Measurements from ENCODE around the gene SMARCA1.

Gene SMARCA1

GRCh38 chrX:129530410-129530809 lies 7.1 kb upstream of the SMARCA1 start:
- no peak overlapping the region for H3K4me3 ChIP-seq (ENCODE audit: extremely low read depth, insufficient read depth, low read length, poor library complexity, severe bottlenecking)

GRCh38 chrX:129529685-129530281 lies 6.5 kb upstream of the SMARCA1 start:
- no peaks in the 10 kb centered on the region for H3K9me3 ChIP-seq (ENCODE audit: control insufficient read depth, low read length)
- H3K36me3 ChIP-seq (ENCODE audit: control insufficient read depth, insufficient read depth, low read length) = no peaks in the 10 kb centered on the region
- no peak overlapping the region for H3K27ac ChIP-seq (ENCODE audit: low read depth, low read length, severe bottlenecking)
- H3K4me3 ChIP-seq (ENCODE audit: extremely low read depth, insufficient read depth, low read length, poor library complexity, severe bottlenecking) = no peak overlapping the region
- WGBS, 2 experiments (ENCODE audit: insufficient coverage in 2 of 2) = 60 to 83% methylated on average over 1 to 2 of the region's 4 CpGs
- no peaks in the 10 kb centered on the region for H3K4me1 ChIP-seq (ENCODE audit: control insufficient read depth, insufficient read depth, low read length, poor library complexity, severe bottlenecking)

More at GRCh38 chrX:129530410-129530809, 7.1 kb upstream of the SMARCA1 start:
- H3K9me3 ChIP-seq (ENCODE audit: control insufficient read depth, low read length) = no peaks in the 10 kb centered on the region
- 100% methylated on average over 3 of the region's 5 CpGs; no CpG with 5 or more reads in 1 of the 2 experiments for WGBS, 2 experiments (ENCODE audit: insufficient coverage in 2 of 2)
- no peaks in the 10 kb centered on the region for H3K4me1 ChIP-seq (ENCODE audit: control insufficient read depth, insufficient read depth, low read length, poor library complexity, severe bottlenecking)
- H3K27ac ChIP-seq (ENCODE audit: low read depth, low read length, severe bottlenecking) = no peak overlapping the region
- H3K36me3 ChIP-seq (ENCODE audit: control insufficient read depth, insufficient read depth, low read length) = no peaks in the 10 kb centered on the region

- no peaks in the 10 kb centered on the region for H3K36me3 ChIP-seq (ENCODE audit: control insufficient read depth, insufficient read depth, low read length)
Measured at GRCh38 chrX:129525896-129526295, 2.6 kb upstream of the SMARCA1 start.

DNA sequence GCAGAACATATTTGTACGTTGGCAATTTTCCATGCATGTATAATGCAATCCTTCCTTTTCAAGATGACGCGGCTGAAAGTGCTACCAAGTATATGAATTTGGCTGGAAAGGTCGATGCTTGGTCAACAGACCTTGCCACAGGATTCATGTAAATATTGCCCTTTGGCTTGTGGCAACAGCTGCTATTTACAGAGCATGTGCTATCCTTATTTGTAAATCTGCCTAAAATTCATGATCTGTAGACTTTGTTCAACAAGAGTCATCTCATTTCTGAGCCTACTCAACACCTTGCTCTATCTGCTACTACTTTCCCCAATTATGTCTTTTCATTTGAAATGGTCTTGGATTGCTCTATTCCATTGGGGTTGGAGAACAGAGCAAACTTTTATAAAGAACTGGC lies 1.9 kb upstream of the SMARCA1 start:
- Histone ChIP-seq H3K4me1 (ENCODE audit: control insufficient read depth, insufficient read depth, low read length, poor library complexity, severe bottlenecking) (no peaks in the 10 kb centered on the region), H3K36me3 (ENCODE audit: control insufficient read depth, insufficient read depth, low read length) (no peaks in the 10 kb centered on the region), H3K27ac (ENCODE audit: low read depth, low read length, severe bottlenecking) (no peak overlapping the region), H3K9me3 (ENCODE audit: control insufficient read depth, low read length) (no peaks in the 10 kb centered on the region), H3K4me3 (ENCODE audit: extremely low read depth, insufficient read depth, low read length, poor library complexity, severe bottlenecking) (no peak overlapping the region)
- 80 to 83% methylated on average over 1 of the region's 4 CpGs for WGBS, 2 experiments (ENCODE audit: insufficient coverage in 2 of 2)

More at GRCh38 chrX:129525896-129526295, 2.6 kb upstream of the SMARCA1 start:
- Histone ChIP-seq H3K9me3 (ENCODE audit: control insufficient read depth, low read length) (no peaks in the 10 kb centered on the region), H3K4me1 (ENCODE audit: control insufficient read depth, insufficient read depth, low read length, poor library complexity, severe bottlenecking) (no peaks in the 10 kb centered on the region), H3K27ac (ENCODE audit: low read depth, low read length, severe bottlenecking) (no peak overlapping the region), H3K4me3 (ENCODE audit: extremely low read depth, insufficient read depth, low read length, poor library complexity, severe bottlenecking) (no peak overlapping the region)
- WGBS, 2 experiments (ENCODE audit: insufficient coverage in 2 of 2) = 100% methylated on average over 1 of the region's 3 CpGs; no CpG with 5 or more reads in 1 of the 2 experiments

DNA sequence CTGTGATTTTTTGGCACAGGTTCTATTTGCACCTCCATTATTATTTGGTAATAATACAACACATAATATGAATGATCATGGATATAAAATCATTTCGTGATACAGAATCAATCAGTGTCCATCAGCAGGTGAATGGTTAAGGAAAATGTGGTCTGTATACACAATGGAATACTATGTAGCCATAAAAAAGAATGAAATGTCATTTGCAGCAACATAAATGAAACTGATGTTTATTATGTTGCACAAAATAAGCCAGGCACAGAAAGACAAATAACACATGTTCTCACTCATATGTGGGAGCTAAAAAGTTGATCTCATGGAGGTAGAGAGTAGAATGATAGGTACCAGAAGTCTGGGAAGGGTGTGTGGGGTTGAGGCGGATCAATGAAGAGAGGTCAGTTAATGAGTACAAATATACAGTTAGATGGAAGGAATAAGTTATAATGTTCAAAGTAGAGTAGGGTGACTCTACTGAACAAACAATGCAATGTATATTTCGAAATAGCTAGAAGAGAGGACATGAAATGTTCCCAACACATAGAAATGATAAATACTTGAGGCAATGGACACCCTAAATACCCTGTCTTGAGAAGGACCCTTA lies 1.1 kb upstream of the SMARCA1 start:
- no peaks in the 10 kb centered on the region for H3K9me3 ChIP-seq (ENCODE audit: control insufficient read depth, low read length)
- H3K27ac ChIP-seq (ENCODE audit: low read depth, low read length, severe bottlenecking) = no peak overlapping the region
- H3K36me3 ChIP-seq (ENCODE audit: control insufficient read depth, insufficient read depth, low read length) = no peaks in the 10 kb centered on the region
- H3K4me3 ChIP-seq (ENCODE audit: extremely low read depth, insufficient read depth, low read length, poor library complexity, severe bottlenecking) = peak overlapping the region; percentile 67
- H3K4me1 ChIP-seq (ENCODE audit: control insufficient read depth, insufficient read depth, low read length, poor library complexity, severe bottlenecking) = no peaks in the 10 kb centered on the region
- WGBS, 2 experiments (ENCODE audit: insufficient coverage in 2 of 2) = 100% methylated on average over 1 of the region's 3 CpGs

DNA sequence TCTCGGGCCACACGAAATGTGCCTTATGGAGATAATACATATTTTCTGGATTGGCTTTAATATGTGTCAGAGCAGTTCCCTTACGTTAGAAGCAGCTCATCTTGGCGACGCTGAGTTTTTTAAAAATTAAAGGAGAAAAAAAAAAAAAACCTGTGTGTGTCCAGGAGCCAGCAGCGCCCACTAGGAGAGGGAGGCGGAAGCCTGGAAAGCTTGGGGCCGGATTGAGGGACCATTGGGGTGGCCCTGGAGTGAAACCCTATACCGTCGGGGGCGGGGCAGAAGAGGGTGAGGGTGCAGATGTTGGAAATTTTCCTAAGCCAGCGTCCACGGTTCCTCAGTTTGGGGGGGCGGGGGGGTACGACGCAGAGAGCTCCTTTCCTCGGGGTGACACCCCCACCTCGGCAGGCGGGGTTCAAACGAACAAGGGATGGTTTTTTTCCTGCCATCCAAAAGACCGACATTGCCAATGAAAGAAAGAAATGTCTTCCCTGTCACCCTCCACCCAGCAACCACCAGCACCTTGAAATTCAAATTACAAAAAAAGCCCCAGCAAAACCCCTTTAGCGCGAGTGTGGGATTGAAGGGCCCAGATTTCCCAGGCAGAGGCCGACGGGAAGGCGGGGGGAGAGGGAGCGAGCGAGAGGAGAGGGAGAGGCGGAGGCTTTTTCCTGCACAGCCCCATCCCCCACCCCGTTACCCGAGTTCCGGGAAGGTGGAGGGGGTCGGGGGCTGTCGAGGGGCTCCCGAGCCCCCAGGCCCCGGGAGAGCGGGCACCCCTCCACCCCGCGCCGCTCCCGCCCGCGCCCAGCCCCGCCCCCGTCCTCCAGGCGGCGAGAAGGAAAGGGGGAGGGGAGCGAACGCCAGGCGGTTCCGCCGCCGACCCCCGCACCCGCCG lies 859 bp downstream of the SMARCA1 start:
- Histone ChIP-seq H3K4me1 (ENCODE audit: control insufficient read depth, insufficient read depth, low read length, poor library complexity, severe bottlenecking) (no peaks in the 10 kb centered on the region), H3K4me3 (ENCODE audit: extremely low read depth, insufficient read depth, low read length, poor library complexity, severe bottlenecking) (peak overlapping the region; percentile 67), H3K27ac (ENCODE audit: low read depth, low read length, severe bottlenecking) (peak overlapping the region; percentile 90), H3K9me3 (ENCODE audit: control insufficient read depth, low read length) (no peaks in the 10 kb centered on the region), H3K36me3 (ENCODE audit: control insufficient read depth, insufficient read depth, low read length) (no peaks in the 10 kb centered on the region)
- 0 to 2% methylated on average over 13 of the region's 56 CpGs for WGBS, 2 experiments (ENCODE audit: insufficient coverage in 2 of 2)

DNA sequence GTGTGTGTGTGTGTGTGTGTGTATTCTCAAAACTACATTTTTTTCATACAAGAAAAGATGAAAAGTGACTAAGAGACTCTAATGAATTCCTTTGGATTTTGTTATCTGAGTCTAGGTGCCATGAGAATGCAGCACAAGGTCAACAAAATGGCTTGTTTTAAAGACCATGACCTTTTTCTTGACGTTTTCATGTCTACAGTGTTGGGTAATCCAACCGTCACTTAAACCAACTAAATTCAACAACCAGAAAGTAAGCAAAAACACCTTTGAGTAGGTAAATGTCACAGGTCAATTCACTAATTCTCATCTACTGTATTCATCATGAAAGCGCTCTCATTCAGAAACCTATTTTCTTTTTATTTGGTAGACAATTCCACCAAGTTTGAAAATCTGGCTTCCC lies 3.1 kb downstream of the SMARCA1 start:
- WGBS, 2 experiments (ENCODE audit: insufficient coverage in 2 of 2) = 60% methylated on average over 1 of the region's 3 CpGs; no CpG with 5 or more reads in 1 of the 2 experiments
- Histone ChIP-seq H3K4me1 (ENCODE audit: control insufficient read depth, insufficient read depth, low read length, poor library complexity, severe bottlenecking) (no peaks in the 10 kb centered on the region), H3K9me3 (ENCODE audit: control insufficient read depth, low read length) (no peaks in the 10 kb centered on the region), H3K4me3 (ENCODE audit: extremely low read depth, insufficient read depth, low read length, poor library complexity, severe bottlenecking) (no peak overlapping the region), H3K27ac (ENCODE audit: low read depth, low read length, severe bottlenecking) (no peak overlapping the region), H3K36me3 (ENCODE audit: control insufficient read depth, insufficient read depth, low read length) (peaks cover 11% of the 10 kb centered on the region)

- Histone ChIP-seq H3K36me3 (ENCODE audit: control insufficient read depth, insufficient read depth, low read length) (peaks cover 33% of the 10 kb centered on the region), H3K27ac (ENCODE audit: low read depth, low read length, severe bottlenecking) (no peak overlapping the region), H3K4me3 (ENCODE audit: extremely low read depth, insufficient read depth, low read length, poor library complexity, severe bottlenecking) (no peak overlapping the region), H3K4me1 (ENCODE audit: control insufficient read depth, insufficient read depth, low read length, poor library complexity, severe bottlenecking) (peaks cover 7% of the 10 kb centered on the region), H3K9me3 (ENCODE audit: control insufficient read depth, low read length) (no peaks in the 10 kb centered on the region)
- WGBS, 2 experiments (ENCODE audit: insufficient coverage in 2 of 2) = 100% methylated on average over 2 of the region's 3 CpGs; no CpG with 5 or more reads in 1 of the 2 experiments
Measured at GRCh38 chrX:129516402-129516801, 6.9 kb downstream of the SMARCA1 start.

DNA sequence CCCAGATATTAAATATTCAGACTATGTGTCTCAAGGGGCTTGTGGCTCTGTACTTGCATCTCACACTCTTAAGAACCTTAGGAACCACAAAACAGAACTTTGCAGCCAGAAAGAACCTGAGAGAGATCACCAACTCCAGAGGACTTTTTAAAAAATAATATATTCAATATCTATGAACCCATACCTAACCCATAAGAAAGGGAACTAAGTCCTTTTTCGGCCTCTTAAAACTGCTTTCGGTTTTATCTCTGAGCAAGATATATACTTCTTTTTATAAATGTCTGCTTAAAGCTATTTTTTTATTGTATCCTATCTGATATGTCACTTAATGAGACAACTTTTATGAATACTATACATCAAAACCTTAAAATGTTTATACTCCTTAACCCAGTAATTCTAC lies 10.9 kb downstream of the SMARCA1 start:
- H3K9me3 ChIP-seq (ENCODE audit: control insufficient read depth, low read length) = no peaks in the 10 kb centered on the region
- no CpG with 5 or more reads among the region's 2 CpGs for WGBS, 2 experiments (ENCODE audit: insufficient coverage in 2 of 2)

GRCh38 chrX:129511689-129512088 lies 11.6 kb downstream of the SMARCA1 start:
- Histone ChIP-seq H3K9me3 (ENCODE audit: control insufficient read depth, low read length) (no peaks in the 10 kb centered on the region), H3K36me3 (ENCODE audit: control insufficient read depth, insufficient read depth, low read length) (peaks cover 59% of the 10 kb centered on the region), H3K4me3 (ENCODE audit: extremely low read depth, insufficient read depth, low read length, poor library complexity, severe bottlenecking) (no peak overlapping the region), H3K27ac (ENCODE audit: low read depth, low read length, severe bottlenecking) (no peak overlapping the region), H3K4me1 (ENCODE audit: control insufficient read depth, insufficient read depth, low read length, poor library complexity, severe bottlenecking) (peaks cover 7% of the 10 kb centered on the region)
- no CpG with 5 or more reads among the region's 5 CpGs for WGBS, 2 experiments (ENCODE audit: insufficient coverage in 2 of 2)

More for the DNA sequence above, 10.9 kb downstream of the SMARCA1 start:
- no peak overlapping the region for H3K27ac ChIP-seq (ENCODE audit: low read depth, low read length, severe bottlenecking)
- peaks cover 7% of the 10 kb centered on the region for H3K4me1 ChIP-seq (ENCODE audit: control insufficient read depth, insufficient read depth, low read length, poor library complexity, severe bottlenecking)
- no peak overlapping the region for H3K4me3 ChIP-seq (ENCODE audit: extremely low read depth, insufficient read depth, low read length, poor library complexity, severe bottlenecking)
- peaks cover 55% of the 10 kb centered on the region for H3K36me3 ChIP-seq (ENCODE audit: control insufficient read depth, insufficient read depth, low read length)

Data from mesodermal cell (in vitro differentiated cells).